Liver (tissue), 3 donors: ENCODE data around the gene WDR7.

Experiments
- EGR1 ChIP-seq, 2 donors: IDR thresholded peaks; 2 replicates each; pipeline ENCODE4 v1.6.1; 2016 to 2018; ENCODE audit warnings: antibody characterized with exemption in 2 of 2, low read depth in 2 of 2
- FOXA1 ChIP-seq: IDR thresholded peaks from 2 replicates; pipeline ENCODE4 v1.6.1; 2016; ENCODE audit warnings: antibody characterized with exemption
- HNF4A ChIP-seq, 2 donors: conservative IDR thresholded peaks; 2 replicates each; pipeline ENCODE4 v1.6.1; 2016; ENCODE audit warnings: antibody characterized with exemption in 2 of 2, mild to moderate bottlenecking in 2 of 2
- JUND ChIP-seq, 2 donors: IDR thresholded peaks; 2 replicates each; pipeline ENCODE4 v1.6.1; 2016; ENCODE audit warnings: antibody characterized with exemption in 2 of 2
- RXRA ChIP-seq, 2 donors: IDR thresholded peaks; 2 replicates each; pipeline ENCODE4 v1.6.1; 2017 to 2018; ENCODE audit warnings: antibody characterized with exemption in 2 of 2, mild to moderate bottlenecking in 1 of 2
- SP1 ChIP-seq: IDR thresholded peaks from 2 replicates; pipeline ENCODE4 v1.6.1; 2018; ENCODE audit warnings: antibody characterized with exemption, mild to moderate bottlenecking
- YY1 ChIP-seq: IDR thresholded peaks from 2 replicates; pipeline ENCODE4 v1.6.1; 2016; ENCODE audit warnings: antibody characterized with exemption, mild to moderate bottlenecking
- TF ChIP-seq, protein P1 (sequence below): fragments of 150-350 bp; IDR thresholded peaks from 2 replicates; pipeline ENCODE4 v1.5.1; 2017; ENCODE audit warnings: improper control_type of control experiment, low read depth, low read length; ENCODE audit not compliant: missing input control
- TF ChIP-seq, protein P2 (sequence below): IDR thresholded peaks from 2 replicates; pipeline ENCODE4 v1.6.1; 2016; ENCODE audit warnings: antibody characterized with exemption
- TF ChIP-seq, protein P3 (sequence below): IDR thresholded peaks from 2 replicates; pipeline ENCODE4 v1.6.1; 2016; ENCODE audit warnings: antibody characterized with exemption, mild to moderate bottlenecking
- TF ChIP-seq, protein P4 (sequence below): IDR thresholded peaks from 2 replicates; pipeline ENCODE4 v1.6.1; 2016; ENCODE audit warnings: antibody characterized with exemption
- donor health status: healthy.
- donor health status: healthy.

DNA sequence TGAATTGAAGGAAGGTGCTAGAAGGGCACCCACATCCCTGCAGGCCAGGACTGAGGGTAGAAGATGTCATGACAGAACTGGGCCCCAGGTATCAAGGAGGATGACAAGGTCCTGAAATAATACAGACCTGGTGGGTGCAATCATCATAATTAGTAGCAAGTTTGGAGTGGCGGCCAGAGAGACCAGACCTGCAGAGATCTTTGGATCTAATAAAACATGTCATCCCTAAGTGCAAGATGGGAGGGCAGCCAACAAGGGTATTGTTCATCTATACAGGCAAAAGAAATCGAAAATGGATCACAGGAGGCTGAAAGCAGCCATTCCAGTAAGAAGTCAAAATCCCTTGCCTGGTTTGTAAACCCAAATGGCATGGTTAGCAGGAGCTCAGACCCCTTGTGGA is 384.4 kb downstream of the WDR7 start:
- TF ChIP-seq, protein P1, sequence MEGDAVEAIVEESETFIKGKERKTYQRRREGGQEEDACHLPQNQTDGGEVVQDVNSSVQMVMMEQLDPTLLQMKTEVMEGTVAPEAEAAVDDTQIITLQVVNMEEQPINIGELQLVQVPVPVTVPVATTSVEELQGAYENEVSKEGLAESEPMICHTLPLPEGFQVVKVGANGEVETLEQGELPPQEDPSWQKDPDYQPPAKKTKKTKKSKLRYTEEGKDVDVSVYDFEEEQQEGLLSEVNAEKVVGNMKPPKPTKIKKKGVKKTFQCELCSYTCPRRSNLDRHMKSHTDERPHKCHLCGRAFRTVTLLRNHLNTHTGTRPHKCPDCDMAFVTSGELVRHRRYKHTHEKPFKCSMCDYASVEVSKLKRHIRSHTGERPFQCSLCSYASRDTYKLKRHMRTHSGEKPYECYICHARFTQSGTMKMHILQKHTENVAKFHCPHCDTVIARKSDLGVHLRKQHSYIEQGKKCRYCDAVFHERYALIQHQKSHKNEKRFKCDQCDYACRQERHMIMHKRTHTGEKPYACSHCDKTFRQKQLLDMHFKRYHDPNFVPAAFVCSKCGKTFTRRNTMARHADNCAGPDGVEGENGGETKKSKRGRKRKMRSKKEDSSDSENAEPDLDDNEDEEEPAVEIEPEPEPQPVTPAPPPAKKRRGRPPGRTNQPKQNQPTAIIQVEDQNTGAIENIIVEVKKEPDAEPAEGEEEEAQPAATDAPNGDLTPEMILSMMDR = no peak
- TF ChIP-seq, protein P2, sequence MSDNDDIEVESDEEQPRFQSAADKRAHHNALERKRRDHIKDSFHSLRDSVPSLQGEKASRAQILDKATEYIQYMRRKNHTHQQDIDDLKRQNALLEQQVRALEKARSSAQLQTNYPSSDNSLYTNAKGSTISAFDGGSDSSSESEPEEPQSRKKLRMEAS = no peak
- TF ChIP-seq SP1 (no peak), JUND (IDR thresholded peaks at IDR 0.05) (no peak), FOXA1 (no peak), HNF4A (conservative IDR thresholded peaks at IDR 0.05) (no peak), YY1 (no peak), EGR1 (IDR thresholded peaks at IDR 0.05; ENCODE audit: low read depth in 2 of 2) (no peak), RXRA (IDR thresholded peaks at IDR 0.05) (no peak)
- TF ChIP-seq, protein P3, sequence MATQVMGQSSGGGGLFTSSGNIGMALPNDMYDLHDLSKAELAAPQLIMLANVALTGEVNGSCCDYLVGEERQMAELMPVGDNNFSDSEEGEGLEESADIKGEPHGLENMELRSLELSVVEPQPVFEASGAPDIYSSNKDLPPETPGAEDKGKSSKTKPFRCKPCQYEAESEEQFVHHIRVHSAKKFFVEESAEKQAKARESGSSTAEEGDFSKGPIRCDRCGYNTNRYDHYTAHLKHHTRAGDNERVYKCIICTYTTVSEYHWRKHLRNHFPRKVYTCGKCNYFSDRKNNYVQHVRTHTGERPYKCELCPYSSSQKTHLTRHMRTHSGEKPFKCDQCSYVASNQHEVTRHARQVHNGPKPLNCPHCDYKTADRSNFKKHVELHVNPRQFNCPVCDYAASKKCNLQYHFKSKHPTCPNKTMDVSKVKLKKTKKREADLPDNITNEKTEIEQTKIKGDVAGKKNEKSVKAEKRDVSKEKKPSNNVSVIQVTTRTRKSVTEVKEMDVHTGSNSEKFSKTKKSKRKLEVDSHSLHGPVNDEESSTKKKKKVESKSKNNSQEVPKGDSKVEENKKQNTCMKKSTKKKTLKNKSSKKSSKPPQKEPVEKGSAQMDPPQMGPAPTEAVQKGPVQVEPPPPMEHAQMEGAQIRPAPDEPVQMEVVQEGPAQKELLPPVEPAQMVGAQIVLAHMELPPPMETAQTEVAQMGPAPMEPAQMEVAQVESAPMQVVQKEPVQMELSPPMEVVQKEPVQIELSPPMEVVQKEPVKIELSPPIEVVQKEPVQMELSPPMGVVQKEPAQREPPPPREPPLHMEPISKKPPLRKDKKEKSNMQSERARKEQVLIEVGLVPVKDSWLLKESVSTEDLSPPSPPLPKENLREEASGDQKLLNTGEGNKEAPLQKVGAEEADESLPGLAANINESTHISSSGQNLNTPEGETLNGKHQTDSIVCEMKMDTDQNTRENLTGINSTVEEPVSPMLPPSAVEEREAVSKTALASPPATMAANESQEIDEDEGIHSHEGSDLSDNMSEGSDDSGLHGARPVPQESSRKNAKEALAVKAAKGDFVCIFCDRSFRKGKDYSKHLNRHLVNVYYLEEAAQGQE = no peak
- TF ChIP-seq, protein P4, sequence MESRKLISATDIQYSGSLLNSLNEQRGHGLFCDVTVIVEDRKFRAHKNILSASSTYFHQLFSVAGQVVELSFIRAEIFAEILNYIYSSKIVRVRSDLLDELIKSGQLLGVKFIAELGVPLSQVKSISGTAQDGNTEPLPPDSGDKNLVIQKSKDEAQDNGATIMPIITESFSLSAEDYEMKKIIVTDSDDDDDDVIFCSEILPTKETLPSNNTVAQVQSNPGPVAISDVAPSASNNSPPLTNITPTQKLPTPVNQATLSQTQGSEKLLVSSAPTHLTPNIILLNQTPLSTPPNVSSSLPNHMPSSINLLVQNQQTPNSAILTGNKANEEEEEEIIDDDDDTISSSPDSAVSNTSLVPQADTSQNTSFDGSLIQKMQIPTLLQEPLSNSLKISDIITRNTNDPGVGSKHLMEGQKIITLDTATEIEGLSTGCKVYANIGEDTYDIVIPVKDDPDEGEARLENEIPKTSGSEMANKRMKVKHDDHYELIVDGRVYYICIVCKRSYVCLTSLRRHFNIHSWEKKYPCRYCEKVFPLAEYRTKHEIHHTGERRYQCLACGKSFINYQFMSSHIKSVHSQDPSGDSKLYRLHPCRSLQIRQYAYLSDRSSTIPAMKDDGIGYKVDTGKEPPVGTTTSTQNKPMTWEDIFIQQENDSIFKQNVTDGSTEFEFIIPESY = no peak
